Stomach (tissue), 9 donors: Measurements from ENCODE around the gene PROSER3. TPM values are rescaled to one million over a fixed set of nuclear protein-coding genes. Genes with fewer than 3 reads are reported as not detected.
"Not testable (repeated sequence)": the region's sequence is repeated elsewhere in the genome, so short reads cannot be mapped to it uniquely, and the experiment has no call there.

ENCODE experiments used
- DNase-seq, 2 donors: peaks; one replicate each; pipeline versions ENCODE4 v3.0.0 to v3.0.0-alpha.2; 2013 to 2019
- H3K27ac ChIP-seq, 5 donors: fragments of 200-600 bp in 4 of 5; sonication (generic) in 4 of 5; one replicate each; pipeline ENCODE4 v1.5.1; 2013 to 2019; ENCODE audit warnings: mild to moderate bottlenecking in 1 of 5, moderate library complexity in 1 of 5
- H3K27me3 ChIP-seq, 3 donors: fragments of 200-600 bp; sonication (generic); one replicate each; pipeline ENCODE4 v1.5.1; 2017 to 2019; ENCODE audit warnings: mixed run types in 1 of 3
- H3K36me3 ChIP-seq, 4 donors: fragments of 200-600 bp; sonication (generic); 1 replicate in 3 of 4; 2 replicates in 1 of 4; pipeline ENCODE4 v1.5.1; 2016 to 2019
- H3K4me1 ChIP-seq, 4 donors: fragments of 200-600 bp; sonication (generic); one replicate each; pipeline ENCODE4 v1.5.1; 2016 to 2019
- H3K4me3 ChIP-seq, 4 donors: fragments of 200-600 bp; sonication (generic) in 3 of 4; one replicate each; pipeline ENCODE4 v1.5.1; 2016 to 2019; ENCODE audit warnings: mild to moderate bottlenecking in 1 of 4
- H3K9me3 ChIP-seq, 4 donors: fragments of 200-600 bp; sonication (generic); one replicate each; pipeline ENCODE4 v1.5.1; 2016 to 2019
- CTCF ChIP-seq, 7 experiments: fragments of 450-650 bp in 4 of 7; fragments of 200-600 bp in 3 of 7; sonication (generic) in 3 of 7; IDR thresholded peaks; one replicate each; pipeline ENCODE4 v1.5.1; 2016 to 2019; ENCODE audit warnings: antibody characterized with exemption in 7 of 7, control low read depth in 2 of 7, mild to moderate bottlenecking in 1 of 7
- EP300 ChIP-seq: sonication (generic); formaldehyde crosslinking; IDR thresholded peaks from one replicate; pipeline ENCODE4 v1.6.1; 2017; ENCODE audit warnings: antibody characterized with exemption
- POLR2A ChIP-seq, 4 donors: fragments of 450-650 bp; IDR thresholded peaks; one replicate each; pipeline ENCODE4 v1.6.1; 2016; ENCODE audit warnings: antibody characterized with exemption in 4 of 4, control low read depth in 2 of 4, mild to moderate bottlenecking in 1 of 4, moderate library complexity in 1 of 4
- POLR2AphosphoS5 ChIP-seq, 3 donors: sonication (generic); formaldehyde crosslinking; IDR thresholded peaks; one replicate each; pipeline ENCODE4 v1.6.1; 2016; ENCODE audit warnings: antibody characterized with exemption in 3 of 3
- WGBS, 5 donors: extraction: QIAGEN DNeasy Blood & Tissue Kit in 3 of 5; methylation state at CpG; one replicate each; pipeline versions ENCODE4 v1.1.5 to v1.1.7; 2013 to 2018; 5-methylcytosine and 5-hydroxymethylcytosine counted together
- intact Hi-C: fragments of 100-400 bp; cut with DNase I; formaldehyde crosslinking; loops from one replicate; pipeline ENCODE4 v1.15.1; 2023; ENCODE audit warnings: low total_unique reads
- polyA plus RNA-seq, 3 donors: library from polyadenylated mRNA; stranded (reverse); fragments of 200-250 nt; gene quantifications; one replicate each; pipeline ENCODE4 v1.2.3, GENCODE V29; 2013
- total RNA-seq, 5 donors: library from RNA; depleted of rRNA; stranded (reverse); fragments of >200 nt; gene quantifications; one replicate each; pipeline versions ENCODE4 v1.1.0 to v1.2.3, GENCODE V29; 2014 to 2016
- donor health status: healthy with polysubstance abuse.
- donor health status: Bipolar disorder and iron deficiency.
- donor health status: healthy.

PROSER3 gene
- total and polyA plus RNA-seq, 8 donors: 3.6 to 61.3 (median 10.5) TPM

- Histone ChIP-seq H3K36me3 (peaks cover 82 to 93% (median 92%) of the 10 kb centered on the region in 4 donors), H3K4me1 (peaks cover 12 to 38% (median 24%) of the 10 kb centered on the region in 4 donors), H3K4me3 (no peak overlapping the region), H3K27ac (no peak overlapping the region), H3K27me3 (no peaks in the 10 kb centered on the region), H3K9me3 (no peaks in the 10 kb centered on the region)
- no peak for TF ChIP-seq EP300
- no peak for TF ChIP-seq POLR2A (IDR thresholded peaks at IDR 0.05)
- no peak for TF ChIP-seq POLR2AphosphoS5 (IDR thresholded peaks at IDR 0.05)
- no peak for TF ChIP-seq CTCF (IDR thresholded peaks at IDR 0.05)
- 91 to 97% (median 95%) methylated on average over 24 of the region's 24 CpGs for WGBS, 5 donors
- intact Hi-C loops: no loop called here
- no peak for DNase-seq
These were observed 34.3 kb upstream of the PROSER3 start for GRCh38 chr19:35723671-35724070.

GRCh38 chr19:35724132-35724531 lies 33.8 kb upstream of the PROSER3 start:
- DNase-seq, H3K4me3 ChIP-seq, intact Hi-C loops, H3K9me3 ChIP-seq, H3K27me3 ChIP-seq, H3K27ac ChIP-seq: not testable (repeated sequence)
- Histone ChIP-seq H3K4me1 (peaks cover 7 to 33% (median 20%) of the 10 kb centered on the region in 4 donors), H3K36me3 (peaks cover 86 to 97% (median 96%) of the 10 kb centered on the region in 4 donors)
- WGBS, 5 donors: 94 to 98% (median 97%) methylated on average over 7 of the region's 7 CpGs

GRCh38 chr19:35724560-35724959 lies 33.4 kb upstream of the PROSER3 start:
- WGBS, 5 donors: 94 to 98% (median 97%) methylated on average over 10 to 12 of the region's 12 CpGs
- no peaks in the 10 kb centered on the region for H3K27me3 ChIP-seq
- H3K27ac ChIP-seq: no peak overlapping the region
- H3K4me3 ChIP-seq: no peak overlapping the region
- intact Hi-C loops: no loop called here
- H3K9me3 ChIP-seq: no peaks in the 10 kb centered on the region
- peaks cover 91 to 100% (median 100%) of the 10 kb centered on the region in 4 donors for H3K36me3 ChIP-seq
- TF ChIP-seq POLR2AphosphoS5 (IDR thresholded peaks at IDR 0.05) (no peak), POLR2A (IDR thresholded peaks at IDR 0.05) (no peak), CTCF (IDR thresholded peaks at IDR 0.05) (no peak), EP300 (no peak)
- H3K4me1 ChIP-seq: peaks cover 3 to 29% (median 15%) of the 10 kb centered on the region in 4 donors
- DNase-seq: no peak

- DNase-seq: no peak
- no peak overlapping the region for H3K4me3 ChIP-seq
- TF ChIP-seq EP300 (no peak), POLR2A (IDR thresholded peaks at IDR 0.05) (no peak), CTCF (IDR thresholded peaks at IDR 0.05) (no peak), POLR2AphosphoS5 (IDR thresholded peaks at IDR 0.05) (no peak)
- H3K36me3 ChIP-seq: peaks cover 98 to 100% (median 100%) of the 10 kb centered on the region in 4 donors
- H3K27ac ChIP-seq: no peak overlapping the region
- 94 to 97% (median 96%) methylated on average over 20 to 23 of the region's 23 CpGs for WGBS, 5 donors
- H3K27me3 ChIP-seq: no peaks in the 10 kb centered on the region
- peaks cover 0 to 21% (median 10%) of the 10 kb centered on the region in 4 donors for H3K4me1 ChIP-seq
- intact Hi-C loops: no loop called here
- H3K9me3 ChIP-seq: no peaks in the 10 kb centered on the region
These were observed 32.6 kb upstream of the PROSER3 start for GRCh38 chr19:35725216-35725861.
